GM12892 (cell line): Measurements from ENCODE around the gene ZNF502.

Source experiments
- POLR2A ChIP-seq: IDR thresholded peaks from 2 replicates; pipeline ENCODE4 v1.6.1; 2011; ENCODE audit warnings: low read depth, low read length, control low read depth
- TAF1 ChIP-seq: IDR thresholded peaks from 2 replicates; pipeline ENCODE4 v1.6.1; 2011; ENCODE audit warnings: low read depth, mild to moderate bottlenecking, control low read depth, low read length, borderline replicate concordance

DNA sequence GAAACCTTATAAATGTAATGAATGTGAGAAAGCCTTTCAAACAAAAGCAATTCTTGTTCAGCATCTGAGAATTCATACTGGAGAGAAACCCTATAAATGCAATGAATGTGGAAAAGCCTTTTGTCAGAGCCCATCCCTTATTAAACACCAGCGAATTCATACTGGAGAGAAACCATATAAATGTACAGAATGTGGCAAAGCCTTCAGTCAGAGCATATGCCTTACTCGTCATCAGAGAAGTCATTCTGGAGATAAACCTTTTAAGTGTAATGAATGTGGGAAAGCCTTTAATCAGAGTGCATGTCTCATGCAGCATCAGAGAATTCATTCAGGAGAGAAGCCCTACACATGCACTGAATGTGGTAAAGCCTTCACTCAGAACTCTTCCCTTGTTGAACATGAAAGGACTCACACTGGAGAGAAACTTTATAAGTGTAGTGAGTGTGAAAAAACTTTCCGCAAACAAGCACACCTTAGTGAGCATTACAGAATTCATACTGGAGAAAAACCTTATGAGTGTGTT, 22.2 kb downstream of the ZNF502 start:
- TF ChIP-seq POLR2A (no peak), TAF1 (no peak)
